Measurements from ENCODE around the gene SOX6.

DNA sequence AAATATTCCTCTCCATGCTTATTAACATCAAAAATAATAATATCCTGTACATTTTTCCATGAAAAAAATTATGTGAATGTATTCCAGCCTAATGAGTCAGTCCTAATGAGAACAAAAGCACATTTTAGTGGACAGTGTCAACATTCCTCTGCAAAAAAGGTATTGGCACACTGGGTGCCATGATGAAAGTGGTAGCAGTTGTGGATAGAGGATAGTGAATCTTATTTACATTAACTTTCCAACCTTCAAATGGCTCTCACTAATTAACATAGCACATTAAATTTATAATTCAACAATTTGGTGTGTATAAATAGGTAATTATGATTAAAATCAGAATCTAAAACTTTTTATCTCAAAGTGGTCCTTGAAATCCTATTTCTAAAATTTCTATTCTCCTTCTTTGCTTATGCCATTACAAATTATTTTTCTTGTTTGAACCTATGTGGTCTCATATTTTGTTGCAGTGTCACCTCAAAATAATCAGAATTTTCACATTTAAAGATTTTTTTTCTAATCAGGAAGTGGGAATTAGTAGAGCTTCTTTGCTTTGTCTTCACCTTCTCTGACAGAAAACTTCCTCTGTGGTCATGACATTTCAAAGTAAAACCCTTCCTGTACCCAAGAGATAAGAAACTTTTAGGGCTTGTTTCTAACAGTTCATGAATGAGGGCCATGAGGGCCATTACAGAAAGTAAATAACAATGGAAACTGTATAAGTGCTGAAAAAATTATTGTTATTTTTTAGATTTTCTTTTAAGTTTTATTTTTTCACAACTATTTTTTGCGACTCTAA is 18.7 kb downstream of the SOX6 start:
- TF ChIP-seq, protein P1, sequence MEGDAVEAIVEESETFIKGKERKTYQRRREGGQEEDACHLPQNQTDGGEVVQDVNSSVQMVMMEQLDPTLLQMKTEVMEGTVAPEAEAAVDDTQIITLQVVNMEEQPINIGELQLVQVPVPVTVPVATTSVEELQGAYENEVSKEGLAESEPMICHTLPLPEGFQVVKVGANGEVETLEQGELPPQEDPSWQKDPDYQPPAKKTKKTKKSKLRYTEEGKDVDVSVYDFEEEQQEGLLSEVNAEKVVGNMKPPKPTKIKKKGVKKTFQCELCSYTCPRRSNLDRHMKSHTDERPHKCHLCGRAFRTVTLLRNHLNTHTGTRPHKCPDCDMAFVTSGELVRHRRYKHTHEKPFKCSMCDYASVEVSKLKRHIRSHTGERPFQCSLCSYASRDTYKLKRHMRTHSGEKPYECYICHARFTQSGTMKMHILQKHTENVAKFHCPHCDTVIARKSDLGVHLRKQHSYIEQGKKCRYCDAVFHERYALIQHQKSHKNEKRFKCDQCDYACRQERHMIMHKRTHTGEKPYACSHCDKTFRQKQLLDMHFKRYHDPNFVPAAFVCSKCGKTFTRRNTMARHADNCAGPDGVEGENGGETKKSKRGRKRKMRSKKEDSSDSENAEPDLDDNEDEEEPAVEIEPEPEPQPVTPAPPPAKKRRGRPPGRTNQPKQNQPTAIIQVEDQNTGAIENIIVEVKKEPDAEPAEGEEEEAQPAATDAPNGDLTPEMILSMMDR (IDR thresholded peaks at IDR 0.05; ENCODE audit: poor library complexity, severe bottlenecking) = no peak
- TF ChIP-seq EP300 (conservative IDR thresholded peaks at IDR 0.05; ENCODE audit: poor library complexity, severe bottlenecking) (no peak), REST (IDR thresholded peaks at IDR 0.05; ENCODE audit: borderline replicate concordance) (no peak), EZH2 (IDR thresholded peaks at IDR 0.05; ENCODE audit: borderline replicate concordance, insufficient read depth, low read length, poor library complexity, severe bottlenecking) (no peak), POLR2AphosphoS5 (IDR thresholded peaks at IDR 0.05) (no peak), RAD21 (conservative IDR thresholded peaks at IDR 0.05) (no peak)
